GM18508 (cell line): ENCODE data around the gene IRF6.

Experiments
- ATAC-seq: cut with Tn5 transposase; IDR thresholded peaks from one replicate; pipeline ENCODE4 v1.9.1; 2021; ENCODE audit warnings: moderate number of reproducible peaks; ENCODE audit not compliant: insufficient read depth, unreplicated experiment

IRF6 gene

GRCh38 chr1:209805875-209806760, at the start of gene IRF6:
Gene IRF6 (minus strand): TSS chr1:209806142. CDS start chr1:209801413, 4,729 bp downstream.
- no peak for ATAC-seq

GRCh38 chr1:209855623-209856022, 49.7 kb upstream of the IRF6 start:
- no peak for ATAC-seq

GRCh38 chr1:209855006-209855405, 49.1 kb upstream of the IRF6 start:
- no peak for ATAC-seq

GRCh38 chr1:209854196-209854595, 48.3 kb upstream of the IRF6 start:
- no peak for ATAC-seq

GRCh38 chr1:209853676-209854075, 47.7 kb upstream of the IRF6 start:
- ATAC-seq = no peak

GRCh38 chr1:209850342-209850979, 44.5 kb upstream of the IRF6 start:
- no peak for ATAC-seq

GRCh38 chr1:209849388-209849787, 43.4 kb upstream of the IRF6 start:
- no peak for ATAC-seq

GRCh38 chr1:209845408-209845725, 39.4 kb upstream of the IRF6 start:
- no peak for ATAC-seq

GRCh38 chr1:209844695-209845407, 38.9 kb upstream of the IRF6 start:
- no peak for ATAC-seq

- no peak for ATAC-seq
Observed at GRCh38 chr1:209840611-209841010, 34.7 kb upstream of the IRF6 start.

GRCh38 chr1:209839875-209840546, 34.1 kb upstream of the IRF6 start:
- ATAC-seq = no peak

GRCh38 chr1:209838537-209838936, 32.6 kb upstream of the IRF6 start:
- ATAC-seq = no peak

GRCh38 chr1:209837671-209838070, 31.7 kb upstream of the IRF6 start:
- no peak for ATAC-seq

- no peak for ATAC-seq
Observed at GRCh38 chr1:209835782-209836298, 29.9 kb upstream of the IRF6 start.

- ATAC-seq = no peak
Observed at GRCh38 chr1:209831615-209832014, 25.7 kb upstream of the IRF6 start.

- ATAC-seq = no peak
Observed at GRCh38 chr1:209830722-209831121, 24.8 kb upstream of the IRF6 start.

- no peak for ATAC-seq
Observed at GRCh38 chr1:209829716-209830115, 23.8 kb upstream of the IRF6 start.

GRCh38 chr1:209827384-209828262, 21.7 kb upstream of the IRF6 start, which contains the start of gene UTP25:
Gene UTP25 (plus strand): TSS chr1:209827972. CDS start chr1:209828064, 92 bp downstream.
- peak; percentile 56 for ATAC-seq
